Body of pancreas (tissue), 4 donors: ENCODE results near the gene FBXL7.

Experiments used
- CTCF ChIP-seq, 7 experiments: fragments of 450-650 bp in 4 of 7; fragments of 200-600 bp in 3 of 7; sonication (generic) in 3 of 7; IDR thresholded peaks; one replicate each; pipeline ENCODE4 v1.5.1; 2016 to 2019; ENCODE audit warnings: antibody characterized with exemption in 7 of 7
- POLR2A ChIP-seq, 3 donors: fragments of 450-650 bp; IDR thresholded peaks; one replicate each; pipeline ENCODE4 v1.6.1; 2016; ENCODE audit warnings: antibody characterized with exemption in 3 of 3, mild to moderate bottlenecking in 2 of 3

DNA sequence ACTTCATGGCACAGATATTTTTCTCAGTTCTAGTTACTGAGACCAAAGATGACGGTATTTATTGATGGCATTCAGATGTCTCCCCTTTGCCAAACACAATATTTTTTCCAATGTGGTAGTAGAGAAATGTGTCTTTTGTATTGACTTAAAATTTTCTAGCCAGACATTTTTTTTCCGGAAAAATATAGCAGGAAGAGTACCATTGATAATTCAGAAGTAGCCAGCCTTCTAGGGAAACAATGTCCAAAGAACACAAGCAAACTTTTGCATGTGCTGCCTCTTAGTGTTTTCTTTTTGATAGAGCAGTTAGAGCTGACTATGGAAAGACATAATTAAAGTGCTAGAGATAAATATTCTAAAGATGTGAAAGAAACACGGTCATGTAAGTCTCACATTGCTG is 448.2 kb downstream of the FBXL7 start:
- TF ChIP-seq CTCF (IDR thresholded peaks at IDR 0.05) = no peak
- TF ChIP-seq POLR2A (IDR thresholded peaks at IDR 0.05) = no peak
